Choroid plexus epithelial cell (primary cell): ENCODE measurements around the gene CARS1.

Source experiments
- DNase-seq: peaks from one replicate; pipeline ENCODE4 v3.0.0-alpha.2; 2010; ENCODE audit warnings: low read depth
- H3K4me3 ChIP-seq: 2 replicates; pipeline ENCODE4 v1.5.1; 2011; ENCODE audit warnings: low read depth, mild to moderate bottlenecking, control low read depth, low read length, moderate library complexity
- TF ChIP-seq, protein P1 (sequence below): conservative IDR thresholded peaks from 2 replicates; pipeline ENCODE4 v1.5.1; 2011; ENCODE audit warnings: low read depth, mild to moderate bottlenecking, control low read depth, inconsistent platforms, low read length, moderate library complexity

CARS1 gene

GRCh38 chr11:3056296-3057068 lies 741 bp downstream of the CARS1 start:
- peak overlapping the region; percentile 97 for H3K4me3 ChIP-seq
- DNase-seq: no peak
- TF ChIP-seq, protein P1, sequence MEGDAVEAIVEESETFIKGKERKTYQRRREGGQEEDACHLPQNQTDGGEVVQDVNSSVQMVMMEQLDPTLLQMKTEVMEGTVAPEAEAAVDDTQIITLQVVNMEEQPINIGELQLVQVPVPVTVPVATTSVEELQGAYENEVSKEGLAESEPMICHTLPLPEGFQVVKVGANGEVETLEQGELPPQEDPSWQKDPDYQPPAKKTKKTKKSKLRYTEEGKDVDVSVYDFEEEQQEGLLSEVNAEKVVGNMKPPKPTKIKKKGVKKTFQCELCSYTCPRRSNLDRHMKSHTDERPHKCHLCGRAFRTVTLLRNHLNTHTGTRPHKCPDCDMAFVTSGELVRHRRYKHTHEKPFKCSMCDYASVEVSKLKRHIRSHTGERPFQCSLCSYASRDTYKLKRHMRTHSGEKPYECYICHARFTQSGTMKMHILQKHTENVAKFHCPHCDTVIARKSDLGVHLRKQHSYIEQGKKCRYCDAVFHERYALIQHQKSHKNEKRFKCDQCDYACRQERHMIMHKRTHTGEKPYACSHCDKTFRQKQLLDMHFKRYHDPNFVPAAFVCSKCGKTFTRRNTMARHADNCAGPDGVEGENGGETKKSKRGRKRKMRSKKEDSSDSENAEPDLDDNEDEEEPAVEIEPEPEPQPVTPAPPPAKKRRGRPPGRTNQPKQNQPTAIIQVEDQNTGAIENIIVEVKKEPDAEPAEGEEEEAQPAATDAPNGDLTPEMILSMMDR: no peak

- no peak for DNase-seq
- peak overlapping the region; percentile 97 for H3K4me3 ChIP-seq
- TF ChIP-seq, protein P1: no peak
Measured at GRCh38 chr11:3055891-3056290, 1.3 kb downstream of the CARS1 start.

- no peak overlapping the region for H3K4me3 ChIP-seq
- TF ChIP-seq, protein P1: no peak
- DNase-seq: no peak
Measured at GRCh38 chr11:3052567-3052966, 4.7 kb downstream of the CARS1 start.

DNA sequence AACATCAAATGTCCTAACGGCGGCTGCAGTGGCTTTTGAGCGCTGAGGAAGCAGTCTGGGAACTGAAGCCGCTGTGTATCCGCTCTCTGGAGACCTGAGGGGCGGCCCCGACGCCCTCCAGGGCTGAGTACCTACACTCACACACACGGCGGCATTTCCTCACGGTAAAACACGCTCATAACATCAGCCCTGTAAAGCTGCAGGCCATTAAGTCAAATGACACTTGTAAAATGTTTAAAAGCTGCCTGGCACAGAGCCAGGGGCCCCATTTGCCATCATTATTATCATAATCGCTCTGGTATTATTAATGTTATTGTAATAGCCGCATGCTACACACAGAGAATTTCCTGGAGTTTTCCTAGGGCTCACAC lies 5.1 kb downstream of the CARS1 start:
- TF ChIP-seq, protein P1: no peak
- H3K4me3 ChIP-seq: no peak overlapping the region
- DNase-seq: no peak

DNA sequence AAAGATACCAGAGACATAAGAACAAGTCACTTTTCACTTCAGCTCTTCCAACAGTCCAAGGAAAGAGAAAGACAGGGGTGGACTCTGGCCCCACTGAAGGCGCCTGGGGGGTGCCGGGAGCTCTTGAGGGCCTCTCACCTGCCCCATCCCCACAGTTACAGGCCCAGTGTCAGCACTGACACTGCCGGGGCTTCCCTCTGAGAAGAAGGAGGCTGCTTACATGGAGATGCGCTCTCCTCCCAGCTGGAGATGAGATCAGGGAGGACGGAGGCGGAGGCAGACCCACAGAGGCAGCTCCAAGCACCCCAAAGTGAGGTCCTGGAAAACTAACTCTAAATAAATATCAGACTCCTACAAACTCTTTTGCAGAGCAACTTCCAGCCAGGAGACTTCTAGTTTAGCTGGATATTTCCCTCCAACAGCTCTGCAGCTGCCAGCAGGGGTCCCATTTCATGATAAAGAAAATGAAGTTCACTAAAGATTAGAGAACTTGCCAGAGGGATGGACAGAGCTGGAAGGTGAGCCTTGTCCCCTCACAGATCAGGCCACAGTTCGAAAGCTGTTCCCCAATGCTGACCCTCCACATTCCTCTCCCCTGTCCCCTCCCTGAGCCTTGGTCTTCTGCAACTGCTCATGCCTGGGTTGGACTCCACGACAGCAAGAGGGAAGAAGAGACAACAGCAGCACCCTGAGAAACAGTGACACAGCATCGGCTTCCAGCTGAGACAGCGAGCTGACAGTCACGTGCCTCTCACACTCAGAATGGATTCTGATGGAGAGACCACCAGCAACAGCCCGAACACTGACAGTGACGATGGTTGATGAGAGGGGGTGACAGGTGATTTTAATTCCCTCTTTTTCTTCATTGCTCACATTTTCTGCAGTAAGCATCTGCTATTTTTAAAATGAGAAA lies 5.8 kb downstream of the CARS1 start:
- TF ChIP-seq, protein P1: peak; percentile 55
- DNase-seq: peak; percentile 37
- H3K4me3 ChIP-seq: no peak overlapping the region

DNA sequence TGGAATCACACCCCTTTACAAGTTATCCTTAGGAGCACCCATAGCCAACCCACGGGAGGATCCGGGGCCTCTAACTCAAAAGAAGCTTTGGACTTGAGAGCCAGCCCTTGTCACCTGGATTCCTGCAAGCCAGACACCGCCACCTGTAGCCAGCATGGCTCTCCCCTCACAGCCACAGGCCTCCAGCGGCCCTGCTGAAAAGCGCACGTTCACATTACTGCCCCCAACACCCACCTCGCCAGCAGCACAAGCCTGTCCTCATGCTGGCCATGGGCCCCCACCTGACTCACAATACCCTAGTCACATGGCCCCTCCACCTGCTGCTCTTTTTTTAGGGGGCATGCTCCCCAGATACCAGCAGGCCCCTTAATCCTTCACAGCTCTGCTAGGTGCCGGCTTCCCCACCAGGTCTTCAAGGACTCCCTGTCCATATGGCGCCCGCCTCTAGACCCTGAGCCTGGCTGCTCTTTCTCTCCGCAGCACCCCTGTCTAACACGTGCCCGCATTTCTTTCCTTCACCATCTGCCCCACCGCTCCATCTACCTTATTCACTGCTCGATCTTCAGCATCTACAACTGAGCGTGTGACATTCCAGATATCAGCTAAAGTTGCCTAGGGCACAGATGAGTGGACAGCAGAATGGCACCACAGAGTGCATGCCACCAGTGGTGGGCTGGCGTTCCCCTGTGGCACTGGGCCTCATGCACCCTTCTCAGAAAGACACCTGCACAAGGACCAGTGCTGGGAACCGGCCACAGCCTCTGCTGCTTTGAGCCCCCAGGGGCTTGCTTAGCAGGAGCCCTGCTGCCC lies 6.6 kb downstream of the CARS1 start:
- no peak for DNase-seq
- H3K4me3 ChIP-seq: no peak overlapping the region
- TF ChIP-seq, protein P1: no peak
